Epithelial cell of proximal tubule (primary cell): ENCODE data around the gene KRT76. TPM values are rescaled to one million over a fixed set of nuclear protein-coding genes. Genes with fewer than 3 reads are reported as not detected.

ENCODE experiments used
- DNase-seq: peaks from one replicate; pipeline ENCODE4 v3.0.0-alpha.2; 2011; ENCODE audit warnings: low read depth
- H3K4me3 ChIP-seq: 2 replicates; pipeline ENCODE4 v1.5.1; 2011; ENCODE audit warnings: low read depth, mild to moderate bottlenecking, low read length
- total RNA-seq: library from RNA; depleted of rRNA; stranded (reverse); fragments of >200 nt; gene quantifications from 2 replicates; pipeline ENCODE4 v1.2.3, GENCODE V29; 2015
- TF ChIP-seq, protein P1 (sequence below): conservative IDR thresholded peaks from 2 replicates; pipeline ENCODE4 v1.5.1; 2012; ENCODE audit warnings: low read depth, mild to moderate bottlenecking, low read length

KRT76 gene
- total RNA-seq, 1 donor from 2014 or later, result not detected

DNA sequence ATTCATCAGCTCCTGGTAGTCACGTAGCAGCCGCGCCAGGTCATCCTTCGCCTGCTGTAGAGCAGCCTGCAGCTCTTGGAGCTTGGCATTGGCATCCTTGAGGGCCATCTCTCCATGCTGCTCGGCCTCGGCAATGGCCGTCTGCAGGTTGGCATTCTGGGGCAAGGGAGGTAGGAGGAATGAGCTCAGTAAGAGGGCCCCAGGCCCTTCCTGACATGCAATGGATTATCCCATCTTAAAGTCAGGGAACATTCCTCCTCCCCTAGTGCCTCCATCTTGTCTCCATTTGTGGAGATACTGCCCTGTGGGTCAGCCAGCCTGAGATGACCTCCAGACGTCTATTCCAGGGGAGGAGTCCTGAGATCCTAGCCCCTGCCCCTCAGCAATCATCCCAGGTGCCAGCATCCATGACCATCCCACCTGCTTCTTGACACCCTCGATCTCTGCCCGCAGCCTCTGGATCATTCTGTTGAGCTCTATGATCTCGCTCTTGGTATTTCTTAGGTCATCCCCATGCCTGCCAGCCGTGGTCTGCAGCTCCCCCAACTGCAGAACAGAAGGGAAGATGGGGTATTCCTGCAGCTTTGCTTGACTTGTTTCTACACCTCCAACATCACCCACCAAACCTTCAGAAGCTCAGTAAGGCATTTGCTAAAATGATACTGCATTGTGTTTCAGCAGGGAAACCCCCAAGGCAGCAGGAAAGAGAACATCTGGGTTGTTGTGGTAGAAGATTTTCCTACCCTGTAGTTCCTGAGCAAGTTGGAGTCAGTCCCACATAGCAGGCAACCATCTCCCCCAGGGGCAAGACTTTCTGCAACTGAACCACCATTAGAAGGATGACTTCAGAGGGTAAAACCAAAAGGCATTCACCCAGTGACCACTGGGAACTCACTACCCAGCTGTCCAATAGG lies 14.4 kb upstream of the KRT76 start:
- DNase-seq, result no peak
- TF ChIP-seq, protein P1, sequence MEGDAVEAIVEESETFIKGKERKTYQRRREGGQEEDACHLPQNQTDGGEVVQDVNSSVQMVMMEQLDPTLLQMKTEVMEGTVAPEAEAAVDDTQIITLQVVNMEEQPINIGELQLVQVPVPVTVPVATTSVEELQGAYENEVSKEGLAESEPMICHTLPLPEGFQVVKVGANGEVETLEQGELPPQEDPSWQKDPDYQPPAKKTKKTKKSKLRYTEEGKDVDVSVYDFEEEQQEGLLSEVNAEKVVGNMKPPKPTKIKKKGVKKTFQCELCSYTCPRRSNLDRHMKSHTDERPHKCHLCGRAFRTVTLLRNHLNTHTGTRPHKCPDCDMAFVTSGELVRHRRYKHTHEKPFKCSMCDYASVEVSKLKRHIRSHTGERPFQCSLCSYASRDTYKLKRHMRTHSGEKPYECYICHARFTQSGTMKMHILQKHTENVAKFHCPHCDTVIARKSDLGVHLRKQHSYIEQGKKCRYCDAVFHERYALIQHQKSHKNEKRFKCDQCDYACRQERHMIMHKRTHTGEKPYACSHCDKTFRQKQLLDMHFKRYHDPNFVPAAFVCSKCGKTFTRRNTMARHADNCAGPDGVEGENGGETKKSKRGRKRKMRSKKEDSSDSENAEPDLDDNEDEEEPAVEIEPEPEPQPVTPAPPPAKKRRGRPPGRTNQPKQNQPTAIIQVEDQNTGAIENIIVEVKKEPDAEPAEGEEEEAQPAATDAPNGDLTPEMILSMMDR, result no peak

DNA sequence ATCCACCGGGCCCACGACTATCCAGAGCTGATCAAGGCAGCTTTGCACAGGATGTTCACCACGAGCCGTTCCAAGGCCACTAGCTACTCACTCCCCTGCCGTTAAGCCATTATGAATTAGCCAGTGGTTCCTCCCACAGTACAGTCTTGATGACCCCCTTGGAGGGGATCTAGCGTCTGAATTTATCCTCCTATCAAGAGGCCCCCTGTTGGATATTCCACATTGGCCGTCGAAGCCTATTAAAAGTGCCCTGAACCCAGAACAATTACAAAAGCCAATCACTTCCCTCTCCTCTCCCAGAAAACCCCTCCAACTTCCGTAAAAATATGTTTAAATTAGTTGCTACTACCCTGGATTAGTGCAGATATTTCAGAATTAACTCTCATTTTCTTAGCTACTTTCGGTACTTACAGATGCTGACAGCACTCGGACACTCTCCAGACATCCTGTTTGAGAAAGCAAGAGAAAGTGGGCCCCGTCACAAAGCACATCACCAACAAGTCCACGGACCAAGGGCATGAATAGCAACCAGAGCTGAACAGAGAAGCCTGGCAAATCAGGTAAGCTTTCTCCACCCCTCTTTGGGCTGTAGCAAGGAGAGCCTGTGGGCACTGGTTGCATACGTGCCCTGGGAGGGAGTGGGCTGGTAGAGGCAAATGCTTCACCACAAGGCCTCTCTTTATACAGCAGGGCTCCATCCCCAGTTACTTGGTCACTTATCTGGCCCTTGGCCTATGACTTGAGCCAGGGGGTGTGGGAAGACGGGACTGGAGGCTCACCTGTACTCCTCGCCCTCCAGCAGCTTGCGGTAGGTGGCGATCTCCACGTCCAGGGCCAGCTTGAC lies 13.5 kb upstream of the KRT76 start:
- H3K4me3 ChIP-seq, result no peak overlapping the region
- no peak for DNase-seq
- TF ChIP-seq, protein P1, result no peak

More for the DNA sequence above, 14.4 kb upstream of the KRT76 start:
- no peak overlapping the region for H3K4me3 ChIP-seq

DNA sequence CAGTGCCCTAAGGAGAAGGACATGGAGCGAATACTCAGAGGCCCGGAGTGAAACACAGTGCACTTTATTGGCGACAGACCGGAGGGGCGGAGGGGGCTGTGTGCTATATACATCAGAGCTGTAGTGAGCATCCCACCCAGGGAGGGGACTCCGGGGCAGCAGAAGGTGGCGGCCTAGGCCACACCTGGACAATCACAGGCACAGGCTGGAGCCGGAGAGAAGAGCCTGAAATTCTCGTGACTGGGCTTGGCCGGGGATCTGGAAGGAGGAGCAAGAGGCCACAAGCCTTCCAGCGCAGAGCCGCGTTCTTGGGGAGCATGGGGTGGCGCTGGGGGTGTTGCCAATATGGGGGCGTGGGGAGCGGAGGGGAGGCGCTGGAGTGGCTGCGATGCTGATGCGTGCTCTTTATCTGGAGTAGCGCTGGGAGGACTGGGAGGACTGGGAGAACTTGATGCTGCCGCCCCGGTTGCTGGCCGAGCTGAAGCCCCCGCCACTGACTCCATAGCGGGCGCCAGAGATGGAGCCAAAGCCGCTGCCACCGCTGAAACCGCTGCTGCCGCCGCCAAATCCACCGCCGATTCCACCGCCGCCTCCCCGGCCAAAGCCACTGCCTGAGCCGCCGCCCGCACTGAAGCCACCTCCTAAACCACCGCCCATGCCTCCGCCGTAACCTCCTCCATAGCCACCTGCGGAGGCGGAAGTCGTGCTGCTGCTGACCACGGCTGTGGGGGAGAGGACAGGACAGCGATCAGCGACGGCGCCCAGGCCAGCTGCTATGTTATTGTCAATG lies 12.7 kb upstream of the KRT76 start:
- no peak for DNase-seq
- no peak overlapping the region for H3K4me3 ChIP-seq
- TF ChIP-seq, protein P1, result no peak

DNA sequence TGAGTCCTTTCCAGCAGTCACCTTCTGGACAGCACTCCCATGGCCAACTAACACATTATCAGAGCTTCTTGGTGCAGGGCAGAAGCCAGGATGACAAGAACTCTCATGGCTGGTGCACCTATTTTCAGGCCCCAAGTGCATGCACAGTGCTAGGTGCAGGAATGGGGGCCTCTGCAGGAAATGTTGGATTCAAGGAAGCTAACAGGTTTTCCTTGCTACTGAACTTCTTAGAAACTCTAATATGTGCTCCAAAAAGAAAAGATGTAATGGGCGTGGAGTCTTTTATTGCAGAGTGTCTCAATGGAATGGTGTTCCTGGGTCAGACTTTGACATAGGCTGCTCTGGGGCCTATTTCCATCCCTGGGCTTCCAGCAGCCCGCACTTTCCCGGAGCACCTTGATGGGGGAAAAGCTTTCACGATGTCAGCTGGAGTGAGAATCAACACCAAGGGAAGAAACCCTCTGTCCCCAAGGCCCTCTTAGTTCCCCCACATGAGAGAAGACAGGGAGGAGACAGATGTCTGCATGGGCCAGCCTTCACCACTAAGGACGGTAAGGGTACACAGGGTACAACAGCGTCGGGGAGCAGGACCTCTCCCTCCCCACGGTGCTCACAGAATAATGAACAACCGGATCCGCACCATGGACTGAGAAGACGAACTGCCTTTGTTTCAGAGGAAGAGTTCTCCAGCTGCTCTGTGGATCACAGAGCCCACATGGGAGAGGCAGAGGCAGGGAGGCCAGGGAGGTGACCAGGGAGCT lies 11.9 kb upstream of the KRT76 start:
- TF ChIP-seq, protein P1, result no peak
- DNase-seq, result no peak
- H3K4me3 ChIP-seq, result no peak overlapping the region

DNA sequence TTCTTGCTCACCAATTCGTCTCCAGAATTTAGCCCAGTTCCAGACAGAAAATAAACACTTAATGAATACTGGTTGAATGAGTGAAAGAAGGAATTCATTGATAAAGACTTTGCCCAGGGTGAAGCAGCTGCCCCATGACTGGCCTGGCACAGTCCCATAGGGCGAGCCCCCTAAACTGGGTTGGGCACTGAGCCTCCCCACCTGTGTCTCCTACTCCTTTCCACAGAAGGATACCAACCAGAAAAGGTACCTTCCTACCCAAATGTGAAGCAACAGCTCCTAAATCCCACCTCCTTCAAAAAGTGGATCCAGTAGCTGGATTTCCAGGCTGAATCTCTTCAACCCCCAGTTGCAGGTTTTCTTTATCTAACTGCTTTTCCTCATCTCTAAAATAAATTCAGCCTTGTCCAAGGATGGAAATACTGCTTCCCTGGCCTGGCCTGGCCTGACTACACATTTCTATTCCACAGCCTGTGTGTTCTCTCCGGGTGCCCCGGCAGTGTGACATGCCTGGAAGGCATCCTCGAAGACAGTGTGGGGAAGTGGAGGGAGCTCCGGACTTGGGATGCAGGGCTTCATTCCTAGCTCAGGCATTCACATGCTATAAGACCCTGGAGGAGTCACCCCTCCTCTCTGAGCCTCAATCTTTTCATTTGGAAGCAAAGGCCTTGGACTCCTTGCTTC lies 11.2 kb upstream of the KRT76 start:
- TF ChIP-seq, protein P1, result no peak
- H3K4me3 ChIP-seq, result no peak overlapping the region
- no peak for DNase-seq
